HEK293 (cell line): ENCODE measurements around the gene CELSR1.

ENCODE experiments used
- CTCF ChIA-PET: fragments of 350-600 bp; formaldehyde crosslinking; extraction: SDS; loops from one replicate; lab custom pipeline; 2021; ENCODE audit warnings: antibody characterized with exemption; lab: Yijun Ruan, JAX
- POLR2A ChIA-PET: fragments of 300-600 bp; formaldehyde crosslinking; extraction: SDS; loops from one replicate; lab custom pipeline; 2020; ENCODE audit warnings: antibody characterized with exemption, inconsistent platforms; lab: Yijun Ruan, JAX
- H3K27ac ChIP-seq: fragments of 200-500 bp; sonication (Bioruptor generic); 2 replicates; pipeline ENCODE4 v1.5.1; 2014; ENCODE audit warnings: low read depth, low read length, control low read depth, inconsistent platforms; ENCODE audit errors: extremely low read depth
- H3K36me3 ChIP-seq, 2 experiments: fragments of 200-500 bp in 1 of 2; sonication (Bioruptor generic) in 1 of 2; 1 replicate in 1 of 2; 2 replicates in 1 of 2; pipeline ENCODE4 v1.5.1; 2014 to 2017; ENCODE audit warnings: inconsistent platforms in 2 of 2, low read length in 2 of 2; ENCODE audit not compliant: control insufficient read depth in 2 of 2, insufficient read depth in 1 of 2
- H3K4me1 ChIP-seq: fragments of 200-500 bp; sonication (Bioruptor generic); 2 replicates; pipeline ENCODE4 v1.5.1; 2014; ENCODE audit warnings: mild to moderate bottlenecking, low read length, inconsistent platforms; ENCODE audit not compliant: control insufficient read depth, insufficient read depth
- H3K4me3 ChIP-seq: 2 replicates; pipeline ENCODE4 v1.5.1; 2011; ENCODE audit warnings: low read depth, mild to moderate bottlenecking, control low read depth, low read length, moderate library complexity
- H3K9me3 ChIP-seq: fragments of 200-500 bp; sonication (Bioruptor generic); 2 replicates; pipeline ENCODE4 v1.5.1; 2014; ENCODE audit warnings: low read depth, low read length, inconsistent platforms; ENCODE audit not compliant: control insufficient read depth, insufficient read depth
- GLIS2 ChIP-seq: fragments of 450-650 bp; formaldehyde crosslinking; IDR thresholded peaks from 2 replicates; pipeline ENCODE4 v1.5.1; 2016; ENCODE audit warnings: missing biosample characterization, missing genetic modification characterization
- HOXD13 ChIP-seq: sonication (generic); formaldehyde crosslinking; IDR thresholded peaks from 2 replicates; pipeline ENCODE4 v1.8.0; 2022; ENCODE audit warnings: missing genetic modification reagents, borderline replicate concordance
- SP7 ChIP-seq: fragments of 450-650 bp; formaldehyde crosslinking; IDR thresholded peaks from 2 replicates; pipeline ENCODE4 v1.5.1; 2016; ENCODE audit warnings: missing biosample characterization, missing genetic modification characterization
- TCF7L2 ChIP-seq: IDR thresholded peaks from 2 replicates; pipeline ENCODE4 v1.6.1; 2011; ENCODE audit warnings: low read depth, mild to moderate bottlenecking, inconsistent platforms, low read length, moderate library complexity, borderline replicate concordance
- TRIM28 ChIP-seq: IDR thresholded peaks from 2 replicates; pipeline ENCODE4 v1.6.1; 2011; ENCODE audit warnings: low read length, control low read depth, borderline replicate concordance
- ZBTB17 ChIP-seq: fragments of 450-650 bp; formaldehyde crosslinking; IDR thresholded peaks from 2 replicates; pipeline ENCODE4 v1.5.1; 2016; ENCODE audit warnings: missing biosample characterization, missing genetic modification characterization
- ZFP3 ChIP-seq: fragments of 450-650 bp; formaldehyde crosslinking; IDR thresholded peaks from 2 replicates; pipeline ENCODE4 v1.5.1; 2016; ENCODE audit warnings: low read depth, missing biosample characterization, missing genetic modification characterization
- ZFP69B ChIP-seq: fragments of 450-650 bp; formaldehyde crosslinking; IDR thresholded peaks from 2 replicates; pipeline ENCODE4 v1.5.1; 2016; ENCODE audit warnings: missing biosample characterization, missing genetic modification characterization
- ZNF10 ChIP-seq: fragments of 450-650 bp; formaldehyde crosslinking; IDR thresholded peaks from 2 replicates; pipeline ENCODE4 v1.5.1; 2017; ENCODE audit warnings: missing biosample characterization, missing genetic modification characterization
- ZNF169 ChIP-seq: fragments of 450-650 bp; formaldehyde crosslinking; IDR thresholded peaks from 2 replicates; pipeline ENCODE4 v1.5.1; 2016; ENCODE audit warnings: missing biosample characterization, missing genetic modification characterization
- ZNF274 ChIP-seq, 2 experiments: fragments of 200-500 bp in 1 of 2; fragments of 450-650 bp in 1 of 2; sonication (Bioruptor generic) in 1 of 2; formaldehyde crosslinking in 1 of 2; IDR thresholded peaks; 2 replicates each; pipeline versions ENCODE4 v1.5.1 to v1.6.1; 2014 to 2016; ENCODE audit warnings: borderline replicate concordance in 1 of 2, inconsistent platforms in 1 of 2, low read length in 1 of 2, missing biosample characterization in 1 of 2, missing genetic modification characterization in 1 of 2
- ZNF366 ChIP-seq: fragments of 450-650 bp; formaldehyde crosslinking; conservative IDR thresholded peaks from 2 replicates; pipeline ENCODE4 v1.5.1; 2016; ENCODE audit warnings: missing biosample characterization, missing genetic modification characterization
- ZNF530 ChIP-seq: fragments of 450-650 bp; formaldehyde crosslinking; IDR thresholded peaks from 2 replicates; pipeline ENCODE4 v1.5.1; 2016; ENCODE audit warnings: low read depth, missing biosample characterization, missing genetic modification characterization
- ZNF544 ChIP-seq: fragments of 450-650 bp; formaldehyde crosslinking; IDR thresholded peaks from 2 replicates; pipeline ENCODE4 v1.5.0; 2017; ENCODE audit warnings: missing biosample characterization, missing genetic modification characterization
- ZNF558 ChIP-seq: fragments of 450-650 bp; formaldehyde crosslinking; IDR thresholded peaks from 2 replicates; pipeline ENCODE4 v1.5.1; 2016; ENCODE audit warnings: missing biosample characterization, missing genetic modification characterization
- ZNF561 ChIP-seq: fragments of 450-650 bp; IDR thresholded peaks from 2 replicates; pipeline ENCODE4 v1.5.1; 2018; ENCODE audit warnings: missing biosample characterization, missing genetic modification characterization, borderline replicate concordance
- ZNF600 ChIP-seq: fragments of 450-650 bp; formaldehyde crosslinking; IDR thresholded peaks from 2 replicates; pipeline ENCODE4 v1.5.1; 2016; ENCODE audit warnings: missing biosample characterization, missing genetic modification characterization
- ZNF747 ChIP-seq: fragments of 450-650 bp; formaldehyde crosslinking; IDR thresholded peaks from 2 replicates; pipeline ENCODE4 v1.5.1; 2016; ENCODE audit warnings: missing biosample characterization, missing genetic modification characterization
- ZNF785 ChIP-seq: fragments of 450-650 bp; formaldehyde crosslinking; IDR thresholded peaks from 2 replicates; pipeline ENCODE4 v1.5.1; 2016; ENCODE audit warnings: missing biosample characterization, missing genetic modification characterization
- TF ChIP-seq, protein P1 (sequence below): fragments of 450-650 bp; formaldehyde crosslinking; conservative IDR thresholded peaks from 2 replicates; pipeline ENCODE4 v1.5.1; 2016; ENCODE audit warnings: low read depth, missing biosample characterization, missing genetic modification characterization
- TF ChIP-seq, protein P2 (sequence below): fragments of 450-650 bp; formaldehyde crosslinking; IDR thresholded peaks from 2 replicates; pipeline ENCODE4 v1.5.1; 2017; ENCODE audit warnings: missing biosample characterization, missing genetic modification characterization
- TF ChIP-seq, protein P3 (sequence below): fragments of 450-650 bp; formaldehyde crosslinking; conservative IDR thresholded peaks from 2 replicates; pipeline ENCODE4 v1.5.1; 2016; ENCODE audit warnings: low read depth, missing biosample characterization, missing genetic modification characterization

Gene CELSR1

DNA sequence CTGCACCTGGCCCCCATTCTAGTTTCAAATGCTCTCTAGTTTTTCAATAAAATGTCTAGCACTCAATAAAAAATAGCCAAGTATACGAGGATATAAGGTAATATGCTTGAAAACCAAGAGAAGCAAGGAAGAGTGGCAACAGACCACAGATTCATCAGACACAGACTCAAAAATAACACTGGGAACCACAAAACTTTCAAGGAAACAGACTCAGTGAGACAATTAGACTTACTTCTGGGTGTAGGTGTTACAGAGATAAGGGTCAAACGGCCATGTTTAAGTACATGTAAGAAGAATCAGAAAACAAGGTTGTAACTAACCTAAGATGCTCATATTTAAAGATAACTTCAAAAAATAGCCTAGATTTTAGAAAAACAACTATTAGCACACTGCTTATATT lies 134.9 kb downstream of the CELSR1 start (continued):
- TF ChIP-seq ZNF600 (tag by site-specific recombination) (no peak), ZNF366 (tag by site-specific recombination) (no peak), ZNF274 (IDR thresholded peaks at IDR 0.05; ENCODE audit: low read length) (no peak), ZNF274 (tag by site-specific recombination; IDR thresholded peaks at IDR 0.05; ENCODE audit: borderline replicate concordance) (no peak), GLIS2 (tag by site-specific recombination) (no peak), HOXD13 (CRISPR knock-in tag) (no peak)
- TF ChIP-seq, protein P1, sequence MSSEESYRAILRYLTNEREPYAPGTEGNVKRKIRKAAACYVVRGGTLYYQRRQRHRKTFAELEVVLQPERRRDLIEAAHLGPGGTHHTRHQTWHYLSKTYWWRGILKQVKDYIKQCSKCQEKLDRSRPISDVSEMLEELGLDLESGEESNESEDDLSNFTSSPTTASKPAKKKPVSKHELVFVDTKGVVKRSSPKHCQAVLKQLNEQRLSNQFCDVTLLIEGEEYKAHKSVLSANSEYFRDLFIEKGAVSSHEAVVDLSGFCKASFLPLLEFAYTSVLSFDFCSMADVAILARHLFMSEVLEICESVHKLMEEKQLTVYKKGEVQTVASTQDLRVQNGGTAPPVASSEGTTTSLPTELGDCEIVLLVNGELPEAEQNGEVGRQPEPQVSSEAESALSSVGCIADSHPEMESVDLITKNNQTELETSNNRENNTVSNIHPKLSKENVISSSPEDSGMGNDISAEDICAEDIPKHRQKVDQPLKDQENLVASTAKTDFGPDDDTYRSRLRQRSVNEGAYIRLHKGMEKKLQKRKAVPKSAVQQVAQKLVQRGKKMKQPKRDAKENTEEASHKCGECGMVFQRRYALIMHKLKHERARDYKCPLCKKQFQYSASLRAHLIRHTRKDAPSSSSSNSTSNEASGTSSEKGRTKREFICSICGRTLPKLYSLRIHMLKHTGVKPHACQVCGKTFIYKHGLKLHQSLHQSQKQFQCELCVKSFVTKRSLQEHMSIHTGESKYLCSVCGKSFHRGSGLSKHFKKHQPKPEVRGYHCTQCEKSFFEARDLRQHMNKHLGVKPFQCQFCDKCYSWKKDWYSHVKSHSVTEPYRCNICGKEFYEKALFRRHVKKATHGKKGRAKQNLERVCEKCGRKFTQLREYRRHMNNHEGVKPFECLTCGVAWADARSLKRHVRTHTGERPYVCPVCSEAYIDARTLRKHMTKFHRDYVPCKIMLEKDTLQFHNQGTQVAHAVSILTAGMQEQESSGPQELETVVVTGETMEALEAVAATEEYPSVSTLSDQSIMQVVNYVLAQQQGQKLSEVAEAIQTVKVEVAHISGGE (tag by site-specific recombination): no peak
- TF ChIP-seq, protein P2, sequence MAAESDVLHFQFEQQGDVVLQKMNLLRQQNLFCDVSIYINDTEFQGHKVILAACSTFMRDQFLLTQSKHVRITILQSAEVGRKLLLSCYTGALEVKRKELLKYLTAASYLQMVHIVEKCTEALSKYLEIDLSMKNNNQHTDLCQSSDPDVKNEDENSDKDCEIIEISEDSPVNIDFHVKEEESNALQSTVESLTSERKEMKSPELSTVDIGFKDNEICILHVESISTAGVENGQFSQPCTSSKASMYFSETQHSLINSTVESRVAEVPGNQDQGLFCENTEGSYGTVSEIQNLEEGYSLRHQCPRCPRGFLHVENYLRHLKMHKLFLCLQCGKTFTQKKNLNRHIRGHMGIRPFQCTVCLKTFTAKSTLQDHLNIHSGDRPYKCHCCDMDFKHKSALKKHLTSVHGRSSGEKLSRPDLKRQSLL (tag by site-specific recombination): no peak

DNA sequence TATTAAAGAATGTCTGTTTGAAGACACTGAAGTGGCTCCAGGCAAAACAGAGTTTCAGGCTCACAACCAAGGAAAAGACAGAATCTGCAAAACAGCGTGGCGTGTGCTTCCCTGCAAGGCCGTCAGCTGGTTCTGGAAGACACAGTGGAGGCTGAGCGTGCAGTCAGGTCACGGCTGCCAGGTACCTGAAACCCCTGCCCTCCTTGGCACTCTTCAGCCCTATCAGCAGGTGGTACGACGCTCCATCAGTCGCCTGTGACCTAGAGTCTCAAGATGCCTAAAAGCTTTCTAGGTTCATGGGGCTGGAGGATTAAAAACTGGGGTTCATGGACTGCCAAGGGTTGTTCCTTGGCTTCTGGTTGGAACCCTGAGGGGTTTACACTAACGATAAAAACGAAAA lies 136.1 kb downstream of the CELSR1 start:
- no peak overlapping the region for H3K27ac ChIP-seq
- ChIA-PET POLR2A (no interaction called here), CTCF (no interaction called here)

DNA sequence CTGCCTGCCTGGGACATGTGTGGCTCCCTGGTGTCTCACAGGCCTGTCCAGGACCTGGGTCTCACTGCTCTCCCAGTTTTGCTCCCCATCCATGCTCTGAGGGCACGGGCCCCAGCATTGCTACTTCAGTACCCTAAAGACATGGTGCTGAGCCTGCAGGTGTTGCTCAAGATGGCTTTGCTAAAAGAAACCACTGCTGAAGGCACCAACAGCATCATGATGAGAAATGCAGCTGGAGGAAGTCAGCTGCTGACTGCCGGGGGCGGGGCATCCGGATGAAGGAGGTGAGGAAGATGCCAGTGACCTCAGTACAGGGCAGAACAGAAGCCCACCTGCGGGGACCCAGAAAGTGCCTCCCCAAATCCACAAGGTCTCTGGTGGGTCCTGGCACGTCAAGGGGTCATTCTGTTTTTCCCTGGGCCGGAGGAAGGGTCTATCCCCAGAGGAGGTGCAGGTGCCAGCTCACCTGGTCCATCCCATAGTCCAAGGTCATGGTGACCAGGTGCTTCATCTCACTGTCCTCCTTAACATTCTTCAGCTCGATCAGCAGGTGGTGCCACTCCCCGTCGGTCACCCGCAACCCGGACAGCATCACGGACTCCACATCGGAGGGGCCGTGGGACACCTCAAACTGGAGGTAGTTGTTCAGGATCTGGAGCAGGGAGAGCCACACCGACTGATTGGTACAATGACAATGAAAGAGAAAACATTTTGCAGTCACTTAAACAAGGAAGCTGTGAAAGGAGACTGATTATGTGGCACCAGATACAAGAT lies 138.0 kb downstream of the CELSR1 start:
- TF ChIP-seq TCF7L2 (no peak), ZNF561 (tag by site-specific recombination) (no peak), ZFP3 (tag by site-specific recombination) (no peak), ZNF544 (tag by site-specific recombination) (no peak), ZBTB17 (tag by site-specific recombination) (no peak), ZNF558 (tag by site-specific recombination) (no peak), ZNF10 (tag by site-specific recombination) (no peak), ZNF169 (tag by site-specific recombination) (no peak), SP7 (no peak), ZNF785 (tag by site-specific recombination) (no peak), ZFP69B (tag by site-specific recombination) (no peak), TRIM28 (no peak), GLIS2 (tag by site-specific recombination) (no peak), ZNF530 (tag by site-specific recombination) (no peak)
- TF ChIP-seq, protein P3, sequence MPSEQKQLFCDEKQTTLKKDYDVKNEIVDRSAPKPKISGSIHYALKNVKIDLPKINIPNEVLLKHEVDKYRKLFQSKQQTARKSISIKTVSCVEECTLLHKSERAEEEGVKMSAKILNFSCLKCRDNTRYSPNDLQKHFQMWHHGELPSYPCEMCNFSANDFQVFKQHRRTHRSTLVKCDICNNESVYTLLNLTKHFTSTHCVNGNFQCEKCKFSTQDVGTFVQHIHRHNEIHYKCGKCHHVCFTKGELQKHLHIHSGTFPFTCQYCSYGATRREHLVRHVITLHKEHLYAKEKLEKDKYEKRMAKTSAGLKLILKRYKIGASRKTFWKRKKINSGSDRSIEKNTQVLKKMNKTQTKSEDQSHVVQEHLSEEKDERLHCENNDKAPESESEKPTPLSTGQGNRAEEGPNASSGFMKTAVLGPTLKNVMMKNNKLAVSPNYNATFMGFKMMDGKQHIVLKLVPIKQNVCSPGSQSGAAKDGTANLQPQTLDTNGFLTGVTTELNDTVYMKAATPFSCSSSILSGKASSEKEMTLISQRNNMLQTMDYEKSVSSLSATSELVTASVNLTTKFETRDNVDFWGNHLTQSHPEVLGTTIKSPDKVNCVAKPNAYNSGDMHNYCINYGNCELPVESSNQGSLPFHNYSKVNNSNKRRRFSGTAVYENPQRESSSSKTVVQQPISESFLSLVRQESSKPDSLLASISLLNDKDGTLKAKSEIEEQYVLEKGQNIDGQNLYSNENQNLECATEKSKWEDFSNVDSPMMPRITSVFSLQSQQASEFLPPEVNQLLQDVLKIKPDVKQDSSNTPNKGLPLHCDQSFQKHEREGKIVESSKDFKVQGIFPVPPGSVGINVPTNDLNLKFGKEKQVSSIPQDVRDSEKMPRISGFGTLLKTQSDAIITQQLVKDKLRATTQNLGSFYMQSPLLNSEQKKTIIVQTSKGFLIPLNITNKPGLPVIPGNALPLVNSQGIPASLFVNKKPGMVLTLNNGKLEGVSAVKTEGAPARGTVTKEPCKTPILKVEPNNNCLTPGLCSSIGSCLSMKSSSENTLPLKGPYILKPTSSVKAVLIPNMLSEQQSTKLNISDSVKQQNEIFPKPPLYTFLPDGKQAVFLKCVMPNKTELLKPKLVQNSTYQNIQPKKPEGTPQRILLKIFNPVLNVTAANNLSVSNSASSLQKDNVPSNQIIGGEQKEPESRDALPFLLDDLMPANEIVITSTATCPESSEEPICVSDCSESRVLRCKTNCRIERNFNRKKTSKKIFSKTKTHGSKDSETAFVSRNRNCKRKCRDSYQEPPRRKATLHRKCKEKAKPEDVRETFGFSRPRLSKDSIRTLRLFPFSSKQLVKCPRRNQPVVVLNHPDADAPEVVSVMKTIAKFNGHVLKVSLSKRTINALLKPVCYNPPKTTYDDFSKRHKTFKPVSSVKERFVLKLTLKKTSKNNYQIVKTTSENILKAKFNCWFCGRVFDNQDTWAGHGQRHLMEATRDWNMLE (tag by site-specific recombination): no peak
- Histone ChIP-seq H3K27ac (no peak overlapping the region), H3K36me3 (peaks cover 0 to 19% of the 10 kb centered on the region in 2 experiments; a peak in 2 of 3 replicates), H3K9me3 (no peaks in the 10 kb centered on the region), H3K4me1 (no peaks in the 10 kb centered on the region), H3K4me3 (no peak overlapping the region)
- CTCF ChIA-PET: interaction anchor here (0.6 to 1.2 kb wide), 3 partner anchors 8 to 144 kb away, joined by 3 to 4 read pairs (median 3); no protein-coding TSS in a partner anchor
- POLR2A ChIA-PET: no interaction called here

More for the DNA sequence above, 136.1 kb downstream of the CELSR1 start:
- no peak for TF ChIP-seq ZNF747 (tag by site-specific recombination)
- no peaks in the 10 kb centered on the region for H3K4me1 ChIP-seq
- no peak overlapping the region for H3K4me3 ChIP-seq
- no peaks in the 10 kb centered on the region for H3K9me3 ChIP-seq
- H3K36me3 ChIP-seq: peaks cover 0 to 13% of the 10 kb centered on the region in 2 experiments; a peak in 2 of 3 replicates
